Measurements from ENCODE around the gene SLC6A12.

The SLC6A12 gene

GRCh38 chr12:152440-152839 lies 61.5 kb downstream of the SLC6A12 start:
- H3K27me3 Mint-ChIP-seq, result no peaks in the 10 kb centered on the region
- no peak overlapping the region for H3K27ac Mint-ChIP-seq
- no peaks in the 10 kb centered on the region for H3K36me3 Mint-ChIP-seq (ENCODE audit: low read depth)
- no peak overlapping the region for H3K4me3 Mint-ChIP-seq
- H3K9me3 Mint-ChIP-seq, result no peaks in the 10 kb centered on the region
- H3K4me1 Mint-ChIP-seq, result peaks cover 3% of the 10 kb centered on the region
- DNase-seq, result no peak
- ATAC-seq, result no peak

GRCh38 chr12:151579-151978 lies 62.4 kb downstream of the SLC6A12 start:
- H3K4me3 Mint-ChIP-seq, result no peak overlapping the region
- no peak for ATAC-seq
- H3K36me3 Mint-ChIP-seq (ENCODE audit: low read depth), result no peaks in the 10 kb centered on the region
- H3K9me3 Mint-ChIP-seq, result no peaks in the 10 kb centered on the region
- peaks cover 3% of the 10 kb centered on the region for H3K4me1 Mint-ChIP-seq
- H3K27me3 Mint-ChIP-seq, result no peaks in the 10 kb centered on the region
- H3K27ac Mint-ChIP-seq, result no peak overlapping the region
- no peak for DNase-seq

GRCh38 chr12:148676-149416 lies 65.1 kb downstream of the SLC6A12 start:
- no peak overlapping the region for H3K4me3 Mint-ChIP-seq
- no peaks in the 10 kb centered on the region for H3K36me3 Mint-ChIP-seq (ENCODE audit: low read depth)
- ATAC-seq (no peak), DNase-seq (no peak)
- peaks cover 3% of the 10 kb centered on the region for H3K4me1 Mint-ChIP-seq
- no peaks in the 10 kb centered on the region for H3K9me3 Mint-ChIP-seq
- H3K27me3 Mint-ChIP-seq, result no peaks in the 10 kb centered on the region
- no peak overlapping the region for H3K27ac Mint-ChIP-seq

GRCh38 chr12:147242-147641 lies 66.7 kb downstream of the SLC6A12 start:
- Mint-ChIP-seq H3K27me3 (no peaks in the 10 kb centered on the region), H3K4me3 (no peak overlapping the region), H3K36me3 (ENCODE audit: low read depth) (no peaks in the 10 kb centered on the region), H3K9me3 (no peaks in the 10 kb centered on the region), H3K4me1 (no peaks in the 10 kb centered on the region), H3K27ac (no peak overlapping the region)
- no peak for DNase-seq
- ATAC-seq, result no peak

GRCh38 chr12:145369-145960 lies 68.5 kb downstream of the SLC6A12 start:
- Mint-ChIP-seq H3K4me1 (no peaks in the 10 kb centered on the region), H3K27ac (no peak overlapping the region), H3K4me3 (no peak overlapping the region), H3K9me3 (no peaks in the 10 kb centered on the region), H3K27me3 (peaks cover 1% of the 10 kb centered on the region), H3K36me3 (ENCODE audit: low read depth) (no peaks in the 10 kb centered on the region)
- ATAC-seq (no peak), DNase-seq (no peak)

GRCh38 chr12:144650-145284 lies 69.2 kb downstream of the SLC6A12 start:
- H3K36me3 Mint-ChIP-seq (ENCODE audit: low read depth), result no peaks in the 10 kb centered on the region
- H3K4me1 Mint-ChIP-seq, result peaks cover 3% of the 10 kb centered on the region
- H3K4me3 Mint-ChIP-seq, result no peak overlapping the region
- no peak for ATAC-seq
- DNase-seq, result no peak
- H3K9me3 Mint-ChIP-seq, result no peaks in the 10 kb centered on the region
- H3K27ac Mint-ChIP-seq, result no peak overlapping the region
- H3K27me3 Mint-ChIP-seq, result peaks cover 1% of the 10 kb centered on the region

GRCh38 chr12:143964-144649 lies 69.8 kb downstream of the SLC6A12 start:
- no peak for DNase-seq
- Mint-ChIP-seq H3K27ac (no peak overlapping the region), H3K4me3 (no peak overlapping the region), H3K9me3 (no peaks in the 10 kb centered on the region), H3K4me1 (peaks cover 8% of the 10 kb centered on the region), H3K27me3 (peaks cover 4% of the 10 kb centered on the region), H3K36me3 (ENCODE audit: low read depth) (no peaks in the 10 kb centered on the region)
- no peak for ATAC-seq

GRCh38 chr12:140162-140561 lies 73.8 kb downstream of the SLC6A12 start:
- no peaks in the 10 kb centered on the region for H3K36me3 Mint-ChIP-seq (ENCODE audit: low read depth)
- ATAC-seq (no peak), DNase-seq (no peak)
- peaks cover 9% of the 10 kb centered on the region for H3K27me3 Mint-ChIP-seq
- no peak overlapping the region for H3K27ac Mint-ChIP-seq
- peak overlapping the region; percentile 80 for H3K4me3 Mint-ChIP-seq
- H3K4me1 Mint-ChIP-seq, result peaks cover 8% of the 10 kb centered on the region
- no peaks in the 10 kb centered on the region for H3K9me3 Mint-ChIP-seq
